GM12873 (cell line): Measurements from ENCODE around the gene PROX1.

ENCODE experiments used
- TF ChIP-seq, protein P1 (sequence below): IDR thresholded peaks from 2 replicates; pipeline ENCODE4 v1.5.1; 2012; ENCODE audit warnings: low read depth, mild to moderate bottlenecking, moderate library complexity, low read length, control low read depth; ENCODE audit not compliant: insufficient read depth; ENCODE audit errors: missing control alignments

PROX1 gene

DNA sequence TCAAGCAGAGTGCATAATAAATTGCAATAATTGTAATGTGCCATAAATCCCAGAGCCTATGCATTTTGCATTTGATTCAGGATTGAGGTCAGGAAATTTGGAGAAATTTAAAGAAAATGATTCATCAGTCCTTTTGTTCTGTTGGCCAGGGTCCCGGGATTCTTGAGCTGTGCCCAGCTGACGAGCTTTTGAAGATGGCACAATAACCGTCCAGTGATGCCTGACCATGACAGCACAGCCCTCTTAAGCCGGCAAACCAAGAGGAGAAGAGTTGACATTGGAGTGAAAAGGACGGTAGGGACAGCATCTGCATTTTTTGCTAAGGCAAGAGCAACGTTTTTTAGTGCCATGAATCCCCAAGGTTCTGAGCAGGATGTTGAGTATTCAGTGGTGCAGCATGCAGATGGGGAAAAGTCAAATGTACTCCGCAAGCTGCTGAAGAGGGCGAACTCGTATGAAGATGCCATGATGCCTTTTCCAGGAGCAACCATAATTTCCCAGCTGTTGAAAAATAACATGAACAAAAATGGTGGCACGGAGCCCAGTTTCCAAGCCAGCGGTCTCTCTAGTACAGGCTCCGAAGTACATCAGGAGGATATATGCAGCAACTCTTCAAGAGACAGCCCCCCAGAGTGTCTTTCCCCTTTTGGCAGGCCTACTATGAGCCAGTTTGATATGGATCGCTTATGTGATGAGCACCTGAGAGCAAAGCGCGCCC is 8.7 kb downstream of the PROX1 start:
- TF ChIP-seq, protein P1, sequence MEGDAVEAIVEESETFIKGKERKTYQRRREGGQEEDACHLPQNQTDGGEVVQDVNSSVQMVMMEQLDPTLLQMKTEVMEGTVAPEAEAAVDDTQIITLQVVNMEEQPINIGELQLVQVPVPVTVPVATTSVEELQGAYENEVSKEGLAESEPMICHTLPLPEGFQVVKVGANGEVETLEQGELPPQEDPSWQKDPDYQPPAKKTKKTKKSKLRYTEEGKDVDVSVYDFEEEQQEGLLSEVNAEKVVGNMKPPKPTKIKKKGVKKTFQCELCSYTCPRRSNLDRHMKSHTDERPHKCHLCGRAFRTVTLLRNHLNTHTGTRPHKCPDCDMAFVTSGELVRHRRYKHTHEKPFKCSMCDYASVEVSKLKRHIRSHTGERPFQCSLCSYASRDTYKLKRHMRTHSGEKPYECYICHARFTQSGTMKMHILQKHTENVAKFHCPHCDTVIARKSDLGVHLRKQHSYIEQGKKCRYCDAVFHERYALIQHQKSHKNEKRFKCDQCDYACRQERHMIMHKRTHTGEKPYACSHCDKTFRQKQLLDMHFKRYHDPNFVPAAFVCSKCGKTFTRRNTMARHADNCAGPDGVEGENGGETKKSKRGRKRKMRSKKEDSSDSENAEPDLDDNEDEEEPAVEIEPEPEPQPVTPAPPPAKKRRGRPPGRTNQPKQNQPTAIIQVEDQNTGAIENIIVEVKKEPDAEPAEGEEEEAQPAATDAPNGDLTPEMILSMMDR, result no peak

DNA sequence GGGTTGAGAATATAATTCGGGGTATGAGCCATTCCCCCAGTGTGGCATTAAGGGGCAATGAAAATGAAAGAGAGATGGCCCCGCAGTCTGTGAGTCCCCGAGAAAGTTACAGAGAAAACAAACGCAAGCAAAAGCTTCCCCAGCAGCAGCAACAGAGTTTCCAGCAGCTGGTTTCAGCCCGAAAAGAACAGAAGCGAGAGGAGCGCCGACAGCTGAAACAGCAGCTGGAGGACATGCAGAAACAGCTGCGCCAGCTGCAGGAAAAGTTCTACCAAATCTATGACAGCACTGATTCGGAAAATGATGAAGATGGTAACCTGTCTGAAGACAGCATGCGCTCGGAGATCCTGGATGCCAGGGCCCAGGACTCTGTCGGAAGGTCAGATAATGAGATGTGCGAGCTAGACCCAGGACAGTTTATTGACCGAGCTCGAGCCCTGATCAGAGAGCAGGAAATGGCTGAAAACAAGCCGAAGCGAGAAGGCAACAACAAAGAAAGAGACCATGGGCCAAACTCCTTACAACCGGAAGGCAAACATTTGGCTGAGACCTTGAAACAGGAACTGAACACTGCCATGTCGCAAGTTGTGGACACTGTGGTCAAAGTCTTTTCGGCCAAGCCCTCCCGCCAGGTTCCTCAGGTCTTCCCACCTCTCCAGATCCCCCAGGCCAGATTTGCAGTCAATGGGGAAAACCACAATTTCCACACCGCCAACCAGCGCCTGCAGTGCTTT is 9.4 kb downstream of the PROX1 start:
- TF ChIP-seq, protein P1, result no peak

DNA sequence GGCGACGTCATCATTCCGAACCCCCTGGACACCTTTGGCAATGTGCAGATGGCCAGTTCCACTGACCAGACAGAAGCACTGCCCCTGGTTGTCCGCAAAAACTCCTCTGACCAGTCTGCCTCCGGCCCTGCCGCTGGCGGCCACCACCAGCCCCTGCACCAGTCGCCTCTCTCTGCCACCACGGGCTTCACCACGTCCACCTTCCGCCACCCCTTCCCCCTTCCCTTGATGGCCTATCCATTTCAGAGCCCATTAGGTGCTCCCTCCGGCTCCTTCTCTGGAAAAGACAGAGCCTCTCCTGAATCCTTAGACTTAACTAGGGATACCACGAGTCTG is 10.0 kb downstream of the PROX1 start:
- TF ChIP-seq, protein P1, result no peak

DNA sequence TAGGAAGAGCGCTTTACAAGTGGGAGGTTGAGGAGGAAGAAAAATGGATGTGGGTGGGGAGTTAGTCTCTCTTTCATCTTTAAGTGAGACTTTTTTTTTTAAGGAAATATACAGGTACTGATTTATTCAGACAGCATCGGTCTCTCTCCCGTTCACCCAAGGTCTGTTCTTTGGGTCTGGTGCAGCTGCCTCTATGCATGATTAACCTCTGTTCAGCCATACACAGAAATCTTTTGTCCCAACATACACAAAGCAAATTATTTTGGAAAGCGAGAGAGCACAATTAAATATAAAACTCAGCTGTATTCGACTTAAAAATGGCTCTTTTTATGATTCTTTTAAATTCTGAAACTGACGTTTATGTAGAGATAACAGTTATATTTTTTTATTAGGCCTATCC is 11.0 kb downstream of the PROX1 start:
- TF ChIP-seq, protein P1, result no peak

DNA sequence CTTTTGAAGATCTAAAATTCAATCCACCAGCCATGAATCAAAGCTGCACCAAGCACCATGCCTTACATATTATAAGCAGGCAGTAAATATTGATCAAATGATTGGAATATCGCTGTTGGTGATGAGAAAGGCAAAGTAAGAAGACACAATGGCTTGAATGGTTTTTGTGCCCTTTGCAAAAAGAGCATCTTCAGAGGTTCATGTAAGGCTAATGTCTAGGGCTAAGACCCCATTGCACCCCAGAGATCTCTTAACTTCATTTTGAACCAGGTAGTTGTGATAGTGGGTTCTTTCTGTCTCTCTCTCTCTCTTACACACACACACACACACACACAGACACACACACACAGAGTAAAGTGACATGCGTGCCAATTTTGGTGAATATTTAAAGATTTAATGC is 12.0 kb downstream of the PROX1 start:
- TF ChIP-seq, protein P1, result no peak

DNA sequence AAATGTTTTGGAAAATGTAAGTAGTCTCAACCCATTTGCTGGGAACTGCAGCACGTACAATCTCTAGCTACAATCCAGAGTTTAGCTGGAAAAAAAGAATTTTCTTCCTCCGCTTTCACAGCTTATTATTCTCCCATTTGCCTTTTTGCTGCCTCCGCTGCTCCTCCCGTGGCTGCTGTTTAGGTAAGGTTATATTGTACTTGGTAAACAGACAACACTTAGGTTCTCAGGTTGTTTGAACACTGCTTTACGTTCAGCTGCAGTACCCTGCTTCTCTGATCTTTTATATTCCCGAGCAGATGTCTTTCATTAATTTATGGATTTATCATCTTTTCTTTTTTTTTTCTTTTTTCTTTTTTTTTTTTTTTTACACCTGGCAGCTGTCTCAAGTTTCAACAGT is 14.3 kb downstream of the PROX1 start:
- TF ChIP-seq, protein P1, result no peak

DNA sequence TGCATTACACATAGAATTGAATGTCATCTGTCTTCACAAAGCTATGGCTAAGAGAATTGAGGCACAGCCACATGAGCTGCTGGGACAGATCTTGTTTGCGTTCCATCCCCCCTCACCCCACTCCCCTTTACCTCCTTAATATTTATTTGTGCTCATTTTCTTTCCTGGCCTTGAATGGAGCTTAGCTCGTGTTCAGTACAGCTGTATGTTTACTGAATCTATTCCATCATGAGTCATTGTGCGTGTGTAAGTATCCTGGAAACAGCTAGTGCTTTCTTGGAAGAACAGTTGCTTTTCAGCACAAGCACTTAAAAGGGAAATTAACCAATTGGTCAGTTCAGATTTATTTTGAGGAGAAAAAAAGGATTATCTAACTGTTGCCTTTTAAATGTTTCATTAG is 14.7 kb downstream of the PROX1 start:
- TF ChIP-seq, protein P1, result no peak
